ENCODE data around the gene C19orf25. TPM values are rescaled to one million over a fixed set of nuclear protein-coding genes. Genes with fewer than 3 reads are reported as not detected.

Gene C19orf25
- total and polyA plus RNA-seq, 9 of the 15 experiments (the other 6 are each of a cell fraction or from before 2014, with no cell fraction given), result 0.79 to 96.0 (median 36.1) TPM

GRCh38 chr19:1455336-1456120 is 23.5 kb downstream of the C19orf25 start:
- peak overlapping the region; percentile 39 for H3K4me3 ChIP-seq
- H2AFZ ChIP-seq (ENCODE audit: low read depth, low read length), result peak overlapping the region; percentile 92
- BruUV-seq (replicated peaks), result no TSS peak
- no peaks in the 10 kb centered on the region for H3K9me3 ChIP-seq (replicated peaks; ENCODE audit: control insufficient read depth, insufficient read depth, low read depth, low read length)
- intact Hi-C loops (cut with micrococcal nuclease) (loop anchor here (5.0 kb wide), 1 partner anchor 57 kb away; the partner anchor contains the start of gene ADAMTSL5), in situ Hi-C loops (cut with MboI) (loop anchor here (5.0 kb wide), 1 partner anchor 52 kb away; no protein-coding TSS in a partner anchor)
- peak overlapping the region in 1 of 2 experiments; percentile 82; a peak in 2 of 4 replicates for H3K9ac ChIP-seq (ENCODE audit: insufficient read depth in 1 of 2, low read depth in 2 of 2, low read length in 2 of 2)
- 3% methylated on average over 23 of the region's 42 CpGs for WGBS (ENCODE audit: insufficient coverage, low coverage, missing lambda C conversion rate)
- peak overlapping the region; percentile 84 for H3K4me2 ChIP-seq (ENCODE audit: insufficient read depth, low read length)
- ChIA-PET CTCF (ENCODE audit: low intra/inter-chr PET ratio) (no interaction called here), POLR2A (interaction anchor here (0.6 to 3.1 kb wide), 13 partner anchors 9 to 327 kb away, joined by 3 to 10 read pairs (median 6); no protein-coding TSS in a partner anchor)
- H3K36me3 ChIP-seq (ENCODE audit: control insufficient read depth, insufficient read depth, low read length), result peaks cover 6% of the 10 kb centered on the region; the same call in 1 of the 3 replicates
- no peak overlapping the region for H3K27ac ChIP-seq (ENCODE audit: extremely low read depth, low read depth, low read length)
- peak; percentile 92 to 98 (median 97) for DNase-seq (ENCODE audit: extremely low read depth in 1 of 4, low spot score in 3 of 4)
- peaks cover 7% of the 10 kb centered on the region for H3K9me1 ChIP-seq (ENCODE audit: control insufficient read depth, insufficient read depth, low read length)
- H4K20me1 ChIP-seq (replicated peaks; ENCODE audit: control insufficient read depth, insufficient read depth, low read length), result peaks cover 26% of the 10 kb centered on the region
- FAIRE-seq, result peak; percentile 99
- peaks cover 5 to 73% of the 10 kb centered on the region in 2 experiments; a peak in 4 of 5 replicates for H3K4me1 ChIP-seq (replicated peaks in 1 of 2; ENCODE audit: control insufficient read depth in 2 of 2, insufficient read depth in 2 of 2, low read length in 2 of 2)
- H3K27me3 ChIP-seq (ENCODE audit: control insufficient read depth in 2 of 2, insufficient read depth in 2 of 2, low read length in 2 of 2), result peaks cover 0 to 9% of the 10 kb centered on the region in 2 experiments; a peak in 1 of 5 replicates
- no peaks in the 10 kb centered on the region for H3K79me2 ChIP-seq (ENCODE audit: control insufficient read depth, insufficient read depth, low read length)
- peak; percentile 92 for ATAC-seq
- TF ChIP-seq HIVEP1 (CRISPR knock-in tag; IDR thresholded peaks at IDR 0.05) (no peak), ZNF644 (tag; IDR thresholded peaks at IDR 0.05; ENCODE audit: low read depth) (no peak), PML (IDR thresholded peaks at IDR 0.05; ENCODE audit: low read length) (no peak), PRPF4 (IDR thresholded peaks at IDR 0.05; ENCODE audit: insufficient read depth, low read depth, low read length, poor library complexity, severe bottlenecking) (no peak), SPI1 (IDR thresholded peaks at IDR 0.05; ENCODE audit: borderline replicate concordance, low read depth, low read length) (peak; percentile 90), JUNB (CRISPR knock-in tag; conservative IDR thresholded peaks at IDR 0.05) (no peak), WHSC1 (IDR thresholded peaks at IDR 0.05; ENCODE audit: low read length) (no peak), HNRNPUL1 (IDR thresholded peaks at IDR 0.05; ENCODE audit: low read length) (no peak), U2AF1 (optimal IDR thresholded peaks at IDR 0.05; ENCODE audit: low read depth, low read length) (no peak), KLF10 (CRISPR knock-in tag; IDR thresholded peaks at IDR 0.05) (no peak), CCNT2 (IDR thresholded peaks at IDR 0.05; ENCODE audit: borderline replicate concordance, extremely low read depth, insufficient read length, low read depth, low read length) (peak; percentile 31), ADNP (tag; IDR thresholded peaks at IDR 0.05) (no peak), MAX (CRISPR knock-in tag; IDR thresholded peaks at IDR 0.05) (peak; percentile 37; the same call in 1 of the 2 replicates), ZSCAN29 (IDR thresholded peaks at IDR 0.05) (no peak), PHTF2 (CRISPR knock-in tag; IDR thresholded peaks at IDR 0.05) (no peak), E2F6 (IDR thresholded peaks at IDR 0.05; ENCODE audit: borderline replicate concordance in 1 of 2, extremely low read depth in 1 of 2, insufficient read depth in 1 of 2, insufficient read length in 1 of 2, low read depth in 1 of 2, low read length in 1 of 2, poor library complexity in 1 of 2, severe bottlenecking in 1 of 2) (peak; percentile 83 to 89)
- TF ChIP-seq, protein P1, sequence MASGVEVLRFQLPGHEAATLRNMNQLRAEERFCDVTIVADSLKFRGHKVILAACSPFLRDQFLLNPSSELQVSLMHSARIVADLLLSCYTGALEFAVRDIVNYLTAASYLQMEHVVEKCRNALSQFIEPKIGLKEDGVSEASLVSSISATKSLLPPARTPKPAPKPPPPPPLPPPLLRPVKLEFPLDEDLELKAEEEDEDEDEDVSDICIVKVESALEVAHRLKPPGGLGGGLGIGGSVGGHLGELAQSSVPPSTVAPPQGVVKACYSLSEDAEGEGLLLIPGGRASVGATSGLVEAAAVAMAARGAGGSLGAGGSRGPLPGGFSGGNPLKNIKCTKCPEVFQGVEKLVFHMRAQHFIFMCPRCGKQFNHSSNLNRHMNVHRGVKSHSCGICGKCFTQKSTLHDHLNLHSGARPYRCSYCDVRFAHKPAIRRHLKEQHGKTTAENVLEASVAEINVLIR (CRISPR knock-in tag; IDR thresholded peaks at IDR 0.05), result no peak
- TF ChIP-seq, protein P2, sequence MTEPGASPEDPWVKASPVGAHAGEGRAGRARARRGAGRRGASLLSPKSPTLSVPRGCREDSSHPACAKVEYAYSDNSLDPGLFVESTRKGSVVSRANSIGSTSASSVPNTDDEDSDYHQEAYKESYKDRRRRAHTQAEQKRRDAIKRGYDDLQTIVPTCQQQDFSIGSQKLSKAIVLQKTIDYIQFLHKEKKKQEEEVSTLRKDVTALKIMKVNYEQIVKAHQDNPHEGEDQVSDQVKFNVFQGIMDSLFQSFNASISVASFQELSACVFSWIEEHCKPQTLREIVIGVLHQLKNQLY (CRISPR knock-in tag; conservative IDR thresholded peaks at IDR 0.05), result no peak

Measured in K562 (cell line).